Heart left ventricle (tissue), 16 donors: ENCODE results near the gene ZNF697. TPM values are rescaled to one million over a fixed set of nuclear protein-coding genes. Genes with fewer than 3 reads are reported as not detected.

ENCODE experiments used
- ATAC-seq, 4 donors: fragments of 200-7000 bp; cut with Tn5 transposase; one replicate each; pipeline ENCODE4 v1.9.1; 2020 to 2022; ENCODE audit warnings: moderate library complexity in 4 of 4, mild to moderate bottlenecking in 3 of 4, moderate number of reproducible peaks in 1 of 4
- DNase-seq, 5 donors: peaks; one replicate each; pipeline ENCODE4 v3.0.0-alpha.2; 2020
- H3K27ac ChIP-seq, 12 donors: fragments of 200-600 bp; sonication (generic) in 4 of 12; one replicate each; pipeline versions ENCODE4 v1.5.0 to v1.8.0; 2016 to 2022; ENCODE audit warnings: mild to moderate bottlenecking in 2 of 12
- H3K27me3 ChIP-seq, 9 donors: fragments of 200-600 bp; sonication (generic) in 2 of 9; one replicate each; pipeline versions ENCODE4 v1.5.1 to v1.8.0; 2016 to 2022; ENCODE audit warnings: mild to moderate bottlenecking in 3 of 9
- H3K36me3 ChIP-seq, 9 donors: fragments of 200-600 bp; sonication (generic) in 2 of 9; one replicate each; pipeline versions ENCODE4 v1.5.0 to v1.8.0; 2018 to 2022; ENCODE audit warnings: mild to moderate bottlenecking in 2 of 9
- H3K4me1 ChIP-seq, 12 donors: fragments of 200-600 bp; sonication (generic) in 4 of 12; one replicate each; pipeline versions ENCODE4 v1.5.0 to v1.8.0; 2016 to 2022; ENCODE audit warnings: mild to moderate bottlenecking in 3 of 12
- H3K4me3 ChIP-seq, 12 donors: fragments of 200-600 bp; sonication (generic) in 4 of 12; one replicate each; pipeline versions ENCODE4 v1.5.0 to v1.8.0; 2017 to 2022; ENCODE audit warnings: mild to moderate bottlenecking in 9 of 12, moderate library complexity in 4 of 12
- H3K9me3 ChIP-seq, 12 donors: fragments of 200-600 bp; sonication (generic) in 4 of 12; one replicate each; pipeline versions ENCODE4 v1.5.0 to v1.8.0; 2016 to 2022; ENCODE audit warnings: mild to moderate bottlenecking in 1 of 12
- CTCF ChIP-seq, 12 donors: fragments of 200-600 bp; sonication (generic) in 4 of 12; IDR thresholded peaks; one replicate each; pipeline versions ENCODE4 v1.5.0 to v1.8.0; 2018 to 2022; ENCODE audit warnings: antibody characterized with exemption in 12 of 12, mild to moderate bottlenecking in 5 of 12
- POLR2A ChIP-seq, 2 donors: fragments of 450-650 bp; IDR thresholded peaks; one replicate each; pipeline ENCODE4 v1.6.1; 2017; ENCODE audit warnings: antibody characterized with exemption in 2 of 2, mild to moderate bottlenecking in 2 of 2, moderate library complexity in 2 of 2
- WGBS, 4 donors: extraction: QIAGEN DNeasy Blood & Tissue Kit in 2 of 4; methylation state at CpG; one replicate each; pipeline versions ENCODE4 v1.1.5 to v1.1.7; 2013 to 2018; 5-methylcytosine and 5-hydroxymethylcytosine counted together
- intact Hi-C, 10 donors: fragments of 100-400 bp; cut with DNase I; formaldehyde crosslinking; loops; one replicate each; pipeline versions ENCODE4 v1.11.1 to v1.14.2; 2022
- polyA plus RNA-seq, 2 donors: library from polyadenylated mRNA; stranded (reverse); fragments of 200-250 nt; gene quantifications; one replicate each; pipeline ENCODE4 v1.2.3, GENCODE V29; 2013
- total RNA-seq, 9 donors: library from RNA; depleted of rRNA in 2 of 9; stranded (reverse); fragments of >200 nt in 2 of 9; fragmentation: NEBNext Ultra II Directional in 3 of 9; extraction: Animal tissue kit (Norgen Biotek cat#: 25700) in 3 of 9; gene quantifications; one replicate each; pipeline versions ENCODE4 v1.1.0 to v1.2.4, GENCODE V29; 2016 to 2023
- donor health status: ischemic (EF 13 %, LVEDD 7.1; RV severe dilation, severe dysfunction).
- donor health status: healthy with polysubstance abuse.
- donor health status: DM: no; HTN: yes; CAD: no.
- donor health status: DM: no; HTN: no; CAD: no.
- donor health status: ischemic (EF 25% LVEDD 6.9; RV normal size, moderate dysfunction).
- donor health status: ischemic (EF 25% LVEDD 5.7; RV mildly dilated, moderate dysfunction).
- donor health status: healthy.
- donor health status: DM: yes; HTN: yes; CAD: no.
- donor health status: ischemic (EF 35%, LVEDD 5.7; RV mildly dilated, moderate dysfunction).
- donor health status: nonischemic (EF 11% LVEDD 7.7; RV severe dilation, severe dysfunction).
- donor health status: DM: yes; HTN: yes; CAD: no.
- donor health status: PGD.
- donor health status: ischemic (EF 29% LVEDD 5.4; RV normal size, mild dysfunction).
- donor health status: nonischemic (EF 23%, LVEDD 6.1; RV moderate dilation, normal function).

Gene ZNF697
- total and polyA plus RNA-seq, 11 donors: 2.8 to 14.0 (median 10.1) TPM

GRCh38 chr1:119594376-119594775 is 53.7 kb downstream of the ZNF697 start:
- intact Hi-C loops: no loop called here
- Histone ChIP-seq H3K27me3 (no peaks in the 10 kb centered on the region), H3K27ac (no peak overlapping the region), H3K36me3 (no peaks in the 10 kb centered on the region), H3K4me3 (no peak overlapping the region), H3K4me1 (peaks cover 0 to 10% (median 0%) of the 10 kb centered on the region in 12 donors), H3K9me3 (peaks cover 0 to 4% (median 0%) of the 10 kb centered on the region in 12 donors)
- DNase-seq (no peak), ATAC-seq (no peak)
- no peak for TF ChIP-seq CTCF (IDR thresholded peaks at IDR 0.05)
- no peak for TF ChIP-seq POLR2A (IDR thresholded peaks at IDR 0.05)
- WGBS, 4 donors: 73 to 91% (median 82%) methylated on average over 1 of the region's 1 CpG

- Histone ChIP-seq H3K4me3 (no peak overlapping the region), H3K27me3 (no peaks in the 10 kb centered on the region), H3K36me3 (no peaks in the 10 kb centered on the region), H3K27ac (no peak overlapping the region), H3K9me3 (peaks cover 0 to 4% (median 0%) of the 10 kb centered on the region in 12 donors), H3K4me1 (peaks cover 0 to 10% (median 0%) of the 10 kb centered on the region in 12 donors)
- no peak for DNase-seq
- ATAC-seq: no peak
- intact Hi-C loops: no loop called here
- no peak for TF ChIP-seq CTCF (IDR thresholded peaks at IDR 0.05)
- WGBS, 4 donors: 80 to 87% (median 83%) methylated on average over 1 of the region's 1 CpG
These were observed 54.3 kb downstream of the ZNF697 start for GRCh38 chr1:119593805-119594204.

GRCh38 chr1:119590393-119590792 is 57.7 kb downstream of the ZNF697 start:
- ATAC-seq (peak in 1 of 4 donors; percentile 57), DNase-seq (no peak)
- Histone ChIP-seq H3K27ac (peak overlapping the region in 1 of 12 donors; percentile 47), H3K27me3 (no peaks in the 10 kb centered on the region), H3K4me1 (peaks cover 0 to 10% (median 0%) of the 10 kb centered on the region in 12 donors), H3K9me3 (peaks cover 0 to 4% (median 0%) of the 10 kb centered on the region in 12 donors), H3K4me3 (no peak overlapping the region), H3K36me3 (no peaks in the 10 kb centered on the region)
- TF ChIP-seq CTCF (IDR thresholded peaks at IDR 0.05) (no peak), POLR2A (IDR thresholded peaks at IDR 0.05) (no peak)
- intact Hi-C loops: no loop called here

GRCh38 chr1:119588621-119589020 is 59.4 kb downstream of the ZNF697 start:
- Histone ChIP-seq H3K4me1 (peaks cover 0 to 10% (median 0%) of the 10 kb centered on the region in 12 donors), H3K36me3 (no peaks in the 10 kb centered on the region), H3K4me3 (no peak overlapping the region), H3K9me3 (peaks cover 0 to 2% (median 0%) of the 10 kb centered on the region in 12 donors), H3K27ac (no peak overlapping the region), H3K27me3 (no peaks in the 10 kb centered on the region)
- intact Hi-C loops: loop anchor here in 1 of 10 donors (10.0 kb wide), 1 partner anchor 104 kb away; no protein-coding TSS in a partner anchor
- TF ChIP-seq CTCF (IDR thresholded peaks at IDR 0.05) (no peak), POLR2A (IDR thresholded peaks at IDR 0.05) (no peak)
- no peak for ATAC-seq
- no peak for DNase-seq
- 92 to 96% (median 94%) methylated on average over 5 of the region's 5 CpGs for WGBS, 4 donors
